Mesenchymal stem cell (in vitro differentiated cells and primary cell): ENCODE data around the gene TIAL1.

Experiments used
- DNase-seq: peaks from one replicate; pipeline ENCODE4 v3.0.0-alpha.2; 2013
- H2AFZ ChIP-seq: one replicate; pipeline ENCODE4 v1.6.1; 2013; ENCODE audit warnings: low read depth, mild to moderate bottlenecking, control low read depth, inconsistent platforms, low read length, moderate library complexity
- H2AK5ac ChIP-seq: 2 replicates; pipeline ENCODE4 v1.6.1; 2013; ENCODE audit warnings: low read length, moderate library complexity, mild to moderate bottlenecking, inconsistent platforms; ENCODE audit not compliant: severe bottlenecking
- H2BK120ac ChIP-seq: one replicate; pipeline ENCODE4 v1.6.1; 2013; ENCODE audit warnings: low read depth, mild to moderate bottlenecking, inconsistent platforms, low read length, moderate library complexity
- H2BK12ac ChIP-seq, 2 experiments: one replicate each; pipeline ENCODE4 v1.6.1; 2013; ENCODE audit warnings: inconsistent platforms in 2 of 2, low read length in 2 of 2, mild to moderate bottlenecking in 2 of 2, moderate library complexity in 2 of 2, control low read depth in 1 of 2
- H2BK15ac ChIP-seq: one replicate; pipeline ENCODE4 v1.6.1; 2013; ENCODE audit warnings: mild to moderate bottlenecking, low read depth, inconsistent platforms; ENCODE audit not compliant: poor library complexity, severe bottlenecking
- H2BK5ac ChIP-seq: 2 replicates; pipeline ENCODE4 v1.6.1; 2013; ENCODE audit warnings: low read depth, mild to moderate bottlenecking, low read length, control low read depth, inconsistent platforms; ENCODE audit not compliant: poor library complexity, severe bottlenecking
- H3K14ac ChIP-seq, 2 experiments: one replicate each; pipeline ENCODE4 v1.6.1; 2013; ENCODE audit warnings: inconsistent platforms in 2 of 2, low read length in 2 of 2, control low read depth in 1 of 2, mild to moderate bottlenecking in 1 of 2, moderate library complexity in 1 of 2
- H3K18ac ChIP-seq, 2 experiments: one replicate each; pipeline ENCODE4 v1.6.1; 2013; ENCODE audit warnings: inconsistent platforms in 2 of 2, low read length in 2 of 2, control low read depth in 1 of 2, low read depth in 1 of 2, mild to moderate bottlenecking in 1 of 2
- H3K23ac ChIP-seq, 2 experiments: one replicate each; pipeline ENCODE4 v1.6.1; 2013; ENCODE audit warnings: inconsistent platforms in 2 of 2, low read length in 2 of 2, mild to moderate bottlenecking in 2 of 2, moderate library complexity in 2 of 2, control low read depth in 1 of 2
- H3K27ac ChIP-seq: 2 replicates; pipeline ENCODE4 v1.5.1; 2013; ENCODE audit warnings: mild to moderate bottlenecking, moderate library complexity, low read length, control low read depth, inconsistent platforms; ENCODE audit not compliant: poor library complexity, severe bottlenecking
- H3K27me3 ChIP-seq, 2 experiments: 2 replicates each; pipeline versions ENCODE4 v1.6.1 to v1.7.0; 2013; ENCODE audit warnings: low read length in 2 of 2, mild to moderate bottlenecking in 2 of 2, moderate library complexity in 2 of 2, control low read depth in 1 of 2, inconsistent platforms in 1 of 2; ENCODE audit not compliant: control insufficient read depth in 1 of 2, insufficient read depth in 1 of 2
- H3K36me3 ChIP-seq, 2 experiments: 2 replicates each; pipeline versions ENCODE4 v1.6.1 to v1.7.0; 2013; ENCODE audit warnings: low read length in 2 of 2, control low read depth in 1 of 2, inconsistent platforms in 1 of 2, low read depth in 1 of 2, mild to moderate bottlenecking in 1 of 2; ENCODE audit not compliant: insufficient read depth in 2 of 2, control insufficient read depth in 1 of 2
- H3K4ac ChIP-seq, 2 experiments: one replicate each; pipeline ENCODE4 v1.6.1; 2013; ENCODE audit warnings: inconsistent platforms in 2 of 2, low read length in 2 of 2, mild to moderate bottlenecking in 2 of 2, moderate library complexity in 2 of 2, control low read depth in 1 of 2, low read depth in 1 of 2
- H3K4me1 ChIP-seq: 2 replicates; pipeline ENCODE4 v1.6.1; 2013; ENCODE audit warnings: low read depth, low read length, control low read depth; ENCODE audit not compliant: control insufficient read depth, insufficient read depth
- H3K4me2 ChIP-seq: 2 replicates; pipeline ENCODE4 v1.6.1; 2013; ENCODE audit warnings: low read length, mild to moderate bottlenecking, inconsistent platforms; ENCODE audit not compliant: poor library complexity, severe bottlenecking
- H3K4me3 ChIP-seq, 2 experiments: 2 replicates each; pipeline versions ENCODE4 v1.5.1 to v1.7.0; 2013; ENCODE audit warnings: low read length in 2 of 2, mild to moderate bottlenecking in 2 of 2, control low read depth in 1 of 2, low read depth in 1 of 2; ENCODE audit not compliant: insufficient read depth in 1 of 2
- H3K79me1 ChIP-seq: replicated peaks from 2 replicates; pipeline ENCODE4 v1.6.1; 2013; ENCODE audit warnings: mild to moderate bottlenecking, control low read depth, low read length, inconsistent platforms; ENCODE audit not compliant: poor library complexity, severe bottlenecking
- H3K9ac ChIP-seq: 2 replicates; pipeline ENCODE4 v1.7.0; 2013; ENCODE audit warnings: mild to moderate bottlenecking, low read length, moderate library complexity
- H3K9me3 ChIP-seq: 2 replicates; pipeline ENCODE4 v1.7.0; 2013; ENCODE audit warnings: mild to moderate bottlenecking, low read length; ENCODE audit not compliant: control insufficient read depth
- H4K8ac ChIP-seq: one replicate; pipeline ENCODE4 v1.6.1; 2013; ENCODE audit warnings: inconsistent platforms, mild to moderate bottlenecking, low read length, moderate library complexity
- H4K91ac ChIP-seq: one replicate; pipeline ENCODE4 v1.6.1; 2013; ENCODE audit warnings: mild to moderate bottlenecking, low read length, inconsistent platforms
- WGBS: methylation state at CpG from one replicate; pipeline ENCODE4 v1.1.7; 2013; ENCODE audit warnings: mixed read lengths; 5-methylcytosine and 5-hydroxymethylcytosine counted together

Gene TIAL1

DNA sequence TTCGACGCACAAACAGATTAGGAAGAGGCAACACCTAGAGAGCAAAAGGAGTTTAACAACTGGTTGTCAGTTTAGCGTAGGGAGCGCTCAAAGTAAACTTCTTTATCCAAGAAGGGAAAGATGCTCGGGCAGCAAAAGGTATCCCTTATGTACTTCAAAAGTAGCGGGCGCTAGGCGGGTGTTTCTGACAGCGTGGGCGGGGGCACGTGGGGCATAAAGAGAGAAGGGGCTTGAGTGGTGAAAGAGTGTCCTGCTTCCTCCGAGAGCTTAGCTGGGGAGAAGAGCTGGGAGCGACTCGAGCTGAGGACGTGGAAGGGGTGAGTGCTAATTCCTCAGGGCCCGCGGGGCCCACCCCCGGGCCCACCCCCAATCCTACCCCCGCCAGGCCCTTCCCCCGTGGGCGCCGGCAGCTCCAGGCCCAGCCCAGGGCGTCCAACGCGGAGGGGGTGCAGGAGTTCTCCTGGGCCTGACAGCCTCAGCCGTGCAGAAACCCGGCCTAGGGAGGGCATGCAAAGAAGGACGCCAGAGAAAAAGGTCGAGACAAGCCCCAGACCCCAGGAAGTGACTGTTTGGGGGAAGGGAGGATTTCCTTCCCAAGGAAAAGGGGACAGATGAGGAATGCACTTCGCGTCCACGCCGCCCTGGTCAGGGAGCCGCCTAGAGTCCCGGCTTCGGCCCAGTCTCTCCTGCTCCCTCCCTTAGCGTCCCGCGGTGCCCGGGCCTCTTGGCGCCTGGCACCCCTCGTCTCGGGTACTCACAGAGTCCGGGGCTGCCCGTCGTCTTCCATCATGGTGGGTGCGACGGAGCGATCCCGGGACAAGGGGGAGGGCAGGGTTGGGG lies 868 bp downstream of the TIAL1 start:
- Histone ChIP-seq H3K27me3 (no peaks in the 10 kb centered on the region), H3K36me3 (peaks cover 0 to 7% of the 10 kb centered on the region in 2 experiments), H3K4ac (peak overlapping the region; percentile 90 to 93)

DNA sequence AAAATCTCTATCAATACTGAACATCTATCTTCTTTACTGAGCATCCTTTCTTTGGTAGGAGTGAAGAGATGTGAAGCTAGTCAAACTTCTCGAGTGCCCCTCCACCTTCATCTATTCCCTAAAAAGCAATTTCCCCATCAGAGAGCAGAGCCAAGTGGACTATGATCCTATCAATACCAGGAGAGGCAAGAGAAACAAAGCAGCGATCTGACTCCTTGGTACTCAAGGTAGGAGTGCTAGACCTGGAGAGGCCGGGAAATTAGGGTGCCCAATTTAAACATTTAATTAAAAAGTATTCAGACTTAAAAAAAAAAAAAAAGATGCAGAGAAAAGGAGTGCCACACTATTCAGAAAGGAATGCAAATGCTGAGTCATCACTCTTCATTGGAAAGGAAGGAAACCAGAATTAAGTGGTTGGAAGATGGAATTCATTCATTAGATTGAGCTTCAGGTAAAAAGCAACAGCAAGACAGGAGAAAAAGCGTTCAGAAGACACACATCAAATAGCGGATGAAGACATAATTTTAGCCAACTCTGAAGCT lies 1.6 kb downstream of the TIAL1 start:
- Histone ChIP-seq H2AFZ (no peak overlapping the region), H3K79me1 (peaks cover 7% of the 10 kb centered on the region), H3K23ac (no peak overlapping the region)

More for the DNA sequence above, 868 bp downstream of the TIAL1 start:
- H3K4me3 ChIP-seq, result peak overlapping the region; percentile 88 to 97
- peak overlapping the region; percentile 86 for H4K8ac ChIP-seq
- H3K4me1 ChIP-seq, result peaks cover 3% of the 10 kb centered on the region
- peak overlapping the region; percentile 63 for H3K4me2 ChIP-seq
- H2BK12ac ChIP-seq, result no peak overlapping the region
- H2AK5ac ChIP-seq, result no peak overlapping the region
- H3K79me1 ChIP-seq, result peaks cover 7% of the 10 kb centered on the region
- no peaks in the 10 kb centered on the region for H3K9me3 ChIP-seq
- peak overlapping the region; percentile 97 for H3K9ac ChIP-seq
- peak overlapping the region; percentile 100 for H3K27ac ChIP-seq
- H2BK5ac ChIP-seq, result peak overlapping the region; percentile 69
- peak overlapping the region; percentile 19 to 99 for H3K14ac ChIP-seq
- peak overlapping the region in 1 of 2 experiments; percentile 27 for H3K23ac ChIP-seq
- no peak overlapping the region for H2AFZ ChIP-seq
- WGBS, result 1% methylated on average over 37 of the region's 50 CpGs
- H2BK120ac ChIP-seq, result peak overlapping the region; percentile 22
- H2BK15ac ChIP-seq, result peak overlapping the region; percentile 71
- peak overlapping the region; percentile 79 to 88 for H3K18ac ChIP-seq
- H4K91ac ChIP-seq, result peak overlapping the region; percentile 92
- peak; percentile 55 for DNase-seq

DNA sequence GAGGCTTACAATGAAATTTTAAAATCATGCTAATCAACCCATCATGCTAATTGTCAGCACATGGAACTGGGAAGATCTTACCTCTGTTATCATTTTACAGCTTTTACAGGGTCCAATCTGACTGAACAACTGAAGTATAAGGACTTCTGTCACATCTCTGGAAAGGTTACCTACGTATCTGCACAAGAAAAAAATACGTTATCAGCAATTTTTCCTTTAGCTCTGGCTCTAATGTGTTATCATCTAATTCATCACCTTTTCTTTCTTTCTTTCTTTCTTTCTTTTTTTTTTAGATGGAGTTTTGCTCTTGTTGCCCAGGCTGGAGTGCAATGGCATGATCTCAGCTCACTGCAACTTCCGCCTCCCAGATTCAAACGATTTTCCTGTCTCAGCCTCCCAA lies 8.7 kb downstream of the TIAL1 start:
- no peak overlapping the region for H2BK120ac ChIP-seq
- no peak overlapping the region for H3K4ac ChIP-seq
- no peak overlapping the region for H3K27ac ChIP-seq
- 100% methylated on average over 4 of the region's 4 CpGs for WGBS
- no peak overlapping the region for H3K18ac ChIP-seq
- no peak overlapping the region for H3K4me2 ChIP-seq
- no peak overlapping the region for H4K91ac ChIP-seq
- no peak overlapping the region for H2BK15ac ChIP-seq
- no peak overlapping the region for H3K23ac ChIP-seq
- H3K9ac ChIP-seq, result no peak overlapping the region
- H3K9me3 ChIP-seq, result no peaks in the 10 kb centered on the region
- no peak overlapping the region for H2BK5ac ChIP-seq
- DNase-seq, result no peak
- no peak overlapping the region for H2AK5ac ChIP-seq
- no peaks in the 10 kb centered on the region for H3K4me1 ChIP-seq
- H2AFZ ChIP-seq, result no peak overlapping the region
- no peak overlapping the region for H2BK12ac ChIP-seq
- H3K4me3 ChIP-seq, result no peak overlapping the region
- no peak overlapping the region for H3K14ac ChIP-seq
- no peaks in the 10 kb centered on the region for H3K79me1 ChIP-seq
- H4K8ac ChIP-seq, result no peak overlapping the region
- H3K36me3 ChIP-seq, result peaks cover 6 to 52% of the 10 kb centered on the region in 2 experiments
- H3K27me3 ChIP-seq, result no peaks in the 10 kb centered on the region

More for the DNA sequence above, 1.6 kb downstream of the TIAL1 start:
- Histone ChIP-seq H3K18ac (no peak overlapping the region), H3K9me3 (no peaks in the 10 kb centered on the region), H3K27me3 (no peaks in the 10 kb centered on the region), H2BK120ac (peak overlapping the region; percentile 22), H3K4me2 (peak overlapping the region; percentile 63), H2AK5ac (no peak overlapping the region), H2BK15ac (no peak overlapping the region), H2BK5ac (no peak overlapping the region), H3K4me1 (peaks cover 3% of the 10 kb centered on the region), H3K27ac (peak overlapping the region; percentile 72), H3K4me3 (peak overlapping the region in 1 of 2 experiments; percentile 97), H3K4ac (no peak overlapping the region), H2BK12ac (no peak overlapping the region), H3K36me3 (peaks cover 0 to 11% of the 10 kb centered on the region in 2 experiments), H3K9ac (peak overlapping the region; percentile 97), H4K8ac (no peak overlapping the region), H3K14ac (no peak overlapping the region), H4K91ac (no peak overlapping the region)
- 13% methylated on average over 3 of the region's 5 CpGs for WGBS
- DNase-seq, result peak; percentile 62

DNA sequence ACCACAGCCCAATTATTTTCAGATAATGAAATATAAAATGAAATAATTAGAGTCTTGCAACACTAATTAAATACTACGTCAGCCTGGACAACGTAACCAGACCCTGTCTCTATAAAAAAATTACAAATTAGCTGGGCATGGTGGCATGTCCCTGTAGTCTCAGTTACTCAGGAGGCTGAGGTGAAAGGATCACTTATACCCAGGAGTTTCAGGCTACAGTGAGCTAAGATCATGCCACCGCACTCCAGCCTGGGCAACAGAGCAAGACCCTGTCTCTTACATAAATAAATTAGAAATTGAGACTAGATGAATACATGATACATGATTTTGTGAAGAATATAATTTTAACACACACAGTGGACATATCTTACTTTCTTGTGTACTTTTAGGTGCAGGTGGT lies 18.4 kb downstream of the TIAL1 start:
- no peak overlapping the region for H2BK120ac ChIP-seq
- H4K91ac ChIP-seq, result no peak overlapping the region
- H4K8ac ChIP-seq, result no peak overlapping the region
- no peak overlapping the region for H3K27ac ChIP-seq
- H2BK15ac ChIP-seq, result no peak overlapping the region
- WGBS, result 100% methylated on average over 2 of the region's 3 CpGs
- no peak overlapping the region for H3K23ac ChIP-seq
- H3K79me1 ChIP-seq, result peaks cover 7% of the 10 kb centered on the region
- H3K4me3 ChIP-seq, result no peak overlapping the region
- no peak overlapping the region for H2AK5ac ChIP-seq
- no peak overlapping the region for H2BK12ac ChIP-seq
- H3K4me2 ChIP-seq, result no peak overlapping the region
- no peak overlapping the region for H2AFZ ChIP-seq
- no peak overlapping the region for H2BK5ac ChIP-seq
- no peak for DNase-seq
- H3K36me3 ChIP-seq, result peaks cover 10 to 85% of the 10 kb centered on the region in 2 experiments
- H3K18ac ChIP-seq, result no peak overlapping the region
- no peaks in the 10 kb centered on the region for H3K4me1 ChIP-seq
- no peak overlapping the region for H3K14ac ChIP-seq
- no peak overlapping the region for H3K4ac ChIP-seq
- H3K9me3 ChIP-seq, result no peaks in the 10 kb centered on the region
- H3K27me3 ChIP-seq, result no peaks in the 10 kb centered on the region
- H3K9ac ChIP-seq, result no peak overlapping the region
